ENCODE measurements around the gene SLC25A12. TPM values are rescaled to one million over a fixed set of nuclear protein-coding genes. Genes with fewer than 3 reads are reported as not detected.

Gene SLC25A12
- total RNA-seq, 4 donors from 2014 or later, result 26.9 to 151 (median 40.5) TPM

DNA sequence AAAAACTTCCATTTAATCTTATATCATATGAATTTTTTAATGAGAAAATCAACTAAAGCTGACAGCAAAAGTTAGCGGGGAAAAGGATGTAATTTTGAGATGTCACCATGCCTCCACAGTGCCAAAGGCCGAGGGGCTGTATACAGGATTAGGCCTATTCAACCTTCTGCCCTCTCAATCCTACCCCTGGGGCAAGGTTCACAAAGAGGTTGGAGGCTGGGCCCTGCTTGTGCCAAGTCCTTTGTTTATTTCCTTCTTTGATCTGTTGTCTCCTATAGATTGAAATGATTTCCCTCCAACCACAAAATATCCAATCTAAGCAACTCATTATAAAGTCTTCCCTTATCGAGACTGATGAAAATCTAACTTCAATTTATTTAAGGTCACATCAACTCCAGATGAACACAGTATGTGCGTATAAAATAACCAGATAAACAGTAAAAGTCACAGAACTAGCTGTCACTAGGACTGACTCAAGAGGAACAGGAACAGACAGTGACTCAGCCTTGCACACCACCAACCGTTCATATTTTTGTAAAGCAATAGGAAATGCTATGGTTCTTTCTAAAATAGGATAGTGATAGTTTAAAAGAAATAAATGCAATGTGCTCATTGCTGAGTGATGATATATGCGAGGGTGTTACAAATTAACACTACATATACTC is 95.8 kb downstream of the SLC25A12 start:
- no peaks in the 10 kb centered on the region for H3K27me3 ChIP-seq
- H3K27ac ChIP-seq, result no peak overlapping the region
- TF ChIP-seq, protein P1, sequence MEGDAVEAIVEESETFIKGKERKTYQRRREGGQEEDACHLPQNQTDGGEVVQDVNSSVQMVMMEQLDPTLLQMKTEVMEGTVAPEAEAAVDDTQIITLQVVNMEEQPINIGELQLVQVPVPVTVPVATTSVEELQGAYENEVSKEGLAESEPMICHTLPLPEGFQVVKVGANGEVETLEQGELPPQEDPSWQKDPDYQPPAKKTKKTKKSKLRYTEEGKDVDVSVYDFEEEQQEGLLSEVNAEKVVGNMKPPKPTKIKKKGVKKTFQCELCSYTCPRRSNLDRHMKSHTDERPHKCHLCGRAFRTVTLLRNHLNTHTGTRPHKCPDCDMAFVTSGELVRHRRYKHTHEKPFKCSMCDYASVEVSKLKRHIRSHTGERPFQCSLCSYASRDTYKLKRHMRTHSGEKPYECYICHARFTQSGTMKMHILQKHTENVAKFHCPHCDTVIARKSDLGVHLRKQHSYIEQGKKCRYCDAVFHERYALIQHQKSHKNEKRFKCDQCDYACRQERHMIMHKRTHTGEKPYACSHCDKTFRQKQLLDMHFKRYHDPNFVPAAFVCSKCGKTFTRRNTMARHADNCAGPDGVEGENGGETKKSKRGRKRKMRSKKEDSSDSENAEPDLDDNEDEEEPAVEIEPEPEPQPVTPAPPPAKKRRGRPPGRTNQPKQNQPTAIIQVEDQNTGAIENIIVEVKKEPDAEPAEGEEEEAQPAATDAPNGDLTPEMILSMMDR (IDR thresholded peaks at IDR 0.05), result no peak
- no peak for TF ChIP-seq POLR2AphosphoS5 (IDR thresholded peaks at IDR 0.05)
- no peak for TF ChIP-seq POLR2A (IDR thresholded peaks at IDR 0.05)
- TF ChIP-seq EP300 (IDR thresholded peaks at IDR 0.05; ENCODE audit: low read depth), result no peak
- no peaks in the 10 kb centered on the region for H3K9me3 ChIP-seq
- H3K4me1 ChIP-seq, result no peaks in the 10 kb centered on the region
- peaks cover 0 to 3% (median 0%) of the 10 kb centered on the region in 4 donors for H3K36me3 ChIP-seq
- WGBS, 2 donors (ENCODE audit: low coverage in 1 of 2), result 70 to 79% methylated on average over 5 to 6 of the region's 6 CpGs
- in situ Hi-C loops (cut with MboI; ENCODE audit: low pct_ligation_motif_present in 1 of 4, low pct_unique_long_range_greater_than_20kb in 1 of 4, low sequenced_read_pairs in 3 of 4) (no loop called here), intact Hi-C loops (cut with DNase I; ENCODE audit: low total_unique reads) (no loop called here)
- DNase-seq, result no peak
- H3K4me3 ChIP-seq, result no peak overlapping the region

GRCh38 chr2:171794918-171795317 is 99.1 kb downstream of the SLC25A12 start:
- no peaks in the 10 kb centered on the region for H3K4me1 ChIP-seq
- DNase-seq, result no peak
- in situ Hi-C loops (cut with MboI; ENCODE audit: low pct_ligation_motif_present in 1 of 4, low pct_unique_long_range_greater_than_20kb in 1 of 4, low sequenced_read_pairs in 3 of 4) (no loop called here), intact Hi-C loops (cut with DNase I; ENCODE audit: low total_unique reads) (no loop called here)
- WGBS, 2 donors (ENCODE audit: low coverage in 1 of 2), result 73 to 78% methylated on average over 4 of the region's 4 CpGs
- H3K36me3 ChIP-seq, result peaks cover 0 to 24% (median 11%) of the 10 kb centered on the region in 4 donors
- H3K27ac ChIP-seq, result no peak overlapping the region
- no peaks in the 10 kb centered on the region for H3K27me3 ChIP-seq
- no peak overlapping the region for H3K4me3 ChIP-seq
- no peaks in the 10 kb centered on the region for H3K9me3 ChIP-seq
- TF ChIP-seq, protein P1 (IDR thresholded peaks at IDR 0.05), result no peak
- TF ChIP-seq POLR2AphosphoS5 (IDR thresholded peaks at IDR 0.05) (no peak), EP300 (IDR thresholded peaks at IDR 0.05; ENCODE audit: low read depth) (no peak), POLR2A (IDR thresholded peaks at IDR 0.05) (no peak)

DNA sequence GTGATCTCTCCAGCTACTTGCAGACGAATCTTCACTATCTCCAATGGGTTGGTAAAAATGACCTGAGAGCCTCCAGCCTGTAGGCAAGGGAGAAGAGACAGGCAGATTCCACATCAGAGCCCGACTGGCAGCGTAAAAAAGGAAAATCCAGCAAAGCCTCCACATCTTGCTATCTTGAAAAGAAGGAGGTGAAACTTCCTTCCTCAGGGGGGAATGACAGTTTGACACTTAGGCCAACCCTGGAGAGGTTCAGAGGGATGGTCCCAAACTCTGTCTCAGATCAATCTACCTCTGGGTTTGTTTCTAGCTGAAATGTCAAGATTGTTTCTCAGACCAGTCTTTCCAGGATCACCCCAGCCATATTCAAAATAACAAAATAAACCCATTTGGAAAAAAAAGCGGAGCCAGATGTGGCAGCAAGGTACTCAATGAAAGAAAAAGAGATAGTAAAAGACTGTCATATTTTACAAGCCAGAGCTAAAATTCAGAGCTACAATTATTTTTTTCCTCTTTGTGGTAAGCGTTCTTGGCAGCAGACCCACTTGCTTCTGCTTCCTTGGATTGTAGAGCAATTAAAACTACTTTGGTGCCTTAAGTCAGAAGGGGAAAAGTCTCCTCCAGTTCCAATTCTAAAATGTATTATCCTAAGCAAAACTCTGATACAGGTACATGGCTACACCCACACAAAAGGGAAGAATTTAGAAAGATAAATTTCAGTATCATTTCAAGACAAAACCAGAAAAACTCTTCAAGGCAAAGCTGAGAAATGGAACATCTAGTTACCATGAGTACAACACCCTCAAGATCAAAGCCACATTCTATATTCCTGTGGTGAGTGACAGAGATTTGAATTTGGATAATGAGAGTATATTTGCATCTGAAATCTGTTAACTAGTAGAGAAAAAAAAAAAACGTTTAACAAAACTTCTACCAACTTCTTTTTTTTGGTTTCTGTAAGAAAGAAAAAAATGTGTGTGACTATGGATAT is 100.1 kb downstream of the SLC25A12 start:
- no peak for DNase-seq
- intact Hi-C loops (cut with DNase I; ENCODE audit: low total_unique reads), result no loop called here
- no peak overlapping the region for H3K27ac ChIP-seq
- no peaks in the 10 kb centered on the region for H3K9me3 ChIP-seq
- H3K36me3 ChIP-seq, result peaks cover 0 to 27% (median 11%) of the 10 kb centered on the region in 4 donors
- no peaks in the 10 kb centered on the region for H3K27me3 ChIP-seq
- no peaks in the 10 kb centered on the region for H3K4me1 ChIP-seq
- in situ Hi-C loops (cut with MboI; ENCODE audit: low pct_ligation_motif_present in 1 of 4, low pct_unique_long_range_greater_than_20kb in 1 of 4, low sequenced_read_pairs in 3 of 4), result no loop called here
- WGBS, 2 donors (ENCODE audit: low coverage in 1 of 2), result 58 to 82% methylated on average over 3 to 6 of the region's 6 CpGs
- TF ChIP-seq EP300 (IDR thresholded peaks at IDR 0.05; ENCODE audit: low read depth) (no peak), POLR2A (IDR thresholded peaks at IDR 0.05) (no peak), POLR2AphosphoS5 (IDR thresholded peaks at IDR 0.05) (no peak)
- TF ChIP-seq, protein P1 (IDR thresholded peaks at IDR 0.05), result no peak
- H3K4me3 ChIP-seq, result no peak overlapping the region

DNA sequence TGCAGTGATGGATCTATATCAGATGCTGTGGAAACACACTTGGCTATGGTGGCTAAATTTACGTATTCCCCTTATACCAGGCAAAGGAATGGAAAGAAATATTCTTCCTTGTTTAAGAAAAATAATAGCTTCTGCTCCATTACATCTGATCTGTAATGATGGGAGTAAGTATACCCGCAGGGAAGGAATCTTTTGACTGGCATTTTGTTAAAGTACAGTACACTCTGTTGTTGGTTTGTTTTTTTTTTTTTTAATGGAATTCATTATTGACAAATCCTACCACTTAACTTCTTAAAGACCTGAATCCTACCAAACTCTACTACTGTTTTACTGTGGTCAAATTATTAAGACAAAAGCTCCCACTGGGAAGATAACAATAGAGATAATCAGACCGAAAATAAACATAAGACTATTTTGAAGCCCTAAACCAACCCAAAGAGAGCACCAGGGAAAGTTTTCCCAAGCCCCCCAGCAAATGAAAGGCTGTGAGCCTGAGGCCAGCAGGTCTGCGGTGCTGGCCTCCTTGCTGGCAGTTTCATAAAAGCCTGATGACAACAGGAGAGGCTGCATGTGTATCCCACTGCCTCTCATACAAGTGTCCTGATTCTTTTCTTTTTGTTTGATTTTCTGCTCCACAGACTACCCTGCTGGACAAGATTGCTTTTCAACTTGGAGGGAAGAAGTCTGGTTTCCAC is 101.0 kb downstream of the SLC25A12 start:
- Histone ChIP-seq H3K4me1 (no peaks in the 10 kb centered on the region), H3K27me3 (no peaks in the 10 kb centered on the region), H3K9me3 (no peaks in the 10 kb centered on the region), H3K4me3 (no peak overlapping the region), H3K36me3 (peaks cover 0 to 29% (median 11%) of the 10 kb centered on the region in 4 donors), H3K27ac (no peak overlapping the region)
- intact Hi-C loops (cut with DNase I; ENCODE audit: low total_unique reads) (no loop called here), in situ Hi-C loops (cut with MboI; ENCODE audit: low pct_ligation_motif_present in 1 of 4, low pct_unique_long_range_greater_than_20kb in 1 of 4, low sequenced_read_pairs in 3 of 4) (no loop called here)
- TF ChIP-seq POLR2AphosphoS5 (IDR thresholded peaks at IDR 0.05) (no peak), POLR2A (IDR thresholded peaks at IDR 0.05) (no peak), EP300 (IDR thresholded peaks at IDR 0.05; ENCODE audit: low read depth) (no peak)
- TF ChIP-seq, protein P1 (IDR thresholded peaks at IDR 0.05), result no peak
- DNase-seq, result no peak
- 92 to 93% methylated on average over 3 to 4 of the region's 4 CpGs for WGBS, 2 donors (ENCODE audit: low coverage in 1 of 2)
